Lower lobe of right lung (tissue), 2 donors: ENCODE results near the gene ATG5. TPM values are rescaled to one million over a fixed set of nuclear protein-coding genes. Genes with fewer than 3 reads are reported as not detected.

ENCODE experiments used
- ATAC-seq, 2 donors: fragments of 200-7000 bp; cut with Tn5 transposase; one replicate each; pipeline ENCODE4 v1.9.1; 2020 to 2022; ENCODE audit warnings: mild to moderate bottlenecking in 2 of 2, moderate library complexity in 2 of 2
- DNase-seq: peaks from one replicate; pipeline ENCODE4 v3.0.0-alpha.2; 2020
- H3K27ac ChIP-seq: fragments of 200-600 bp; one replicate; pipeline ENCODE4 v1.8.0; 2022
- H3K27me3 ChIP-seq: fragments of 200-600 bp; one replicate; pipeline ENCODE4 v1.8.0; 2022; ENCODE audit warnings: low read depth
- H3K36me3 ChIP-seq: fragments of 200-600 bp; one replicate; pipeline ENCODE4 v1.8.0; 2022; ENCODE audit warnings: mild to moderate bottlenecking
- H3K4me1 ChIP-seq: fragments of 200-600 bp; one replicate; pipeline ENCODE4 v1.8.0; 2022
- H3K4me3 ChIP-seq: fragments of 200-600 bp; one replicate; pipeline ENCODE4 v1.8.0; 2022; ENCODE audit warnings: mild to moderate bottlenecking
- H3K9me3 ChIP-seq: fragments of 200-600 bp; one replicate; pipeline ENCODE4 v1.8.0; 2022
- CTCF ChIP-seq: fragments of 200-600 bp; IDR thresholded peaks from one replicate; pipeline ENCODE4 v1.8.0; 2022; ENCODE audit warnings: antibody characterized with exemption, mild to moderate bottlenecking
- intact Hi-C: fragments of 100-400 bp; cut with DNase I; formaldehyde crosslinking; loops from one replicate; pipeline ENCODE4 v1.11.0; 2022
- total RNA-seq: library from RNA; stranded (reverse); fragmentation: NEBNext Ultra II Directional; extraction: Animal tissue kit (Norgen Biotek cat#: 25700); gene quantifications from one replicate; pipeline ENCODE4 v1.2.1, GENCODE V29; 2021
- donor health status: DM: no; HTN: yes; CAD: no; lungs with severe emphysema.

Gene ATG5
- total RNA-seq, 1 donor from 2014 or later, result 33.6 TPM

GRCh38 chr6:106249658-106250057 lies 75.9 kb downstream of the ATG5 start:
- Histone ChIP-seq H3K27me3 (no peaks in the 10 kb centered on the region), H3K27ac (no peak overlapping the region), H3K4me1 (no peaks in the 10 kb centered on the region), H3K4me3 (no peak overlapping the region), H3K9me3 (no peaks in the 10 kb centered on the region), H3K36me3 (peaks cover 15% of the 10 kb centered on the region)
- no peak for TF ChIP-seq CTCF
- DNase-seq, result no peak
- intact Hi-C loops, result no loop called here
- ATAC-seq, result no peak

GRCh38 chr6:106247733-106248132 lies 77.8 kb downstream of the ATG5 start:
- no peak for TF ChIP-seq CTCF
- Histone ChIP-seq H3K9me3 (no peaks in the 10 kb centered on the region), H3K36me3 (peaks cover 19% of the 10 kb centered on the region), H3K4me1 (no peaks in the 10 kb centered on the region), H3K27me3 (no peaks in the 10 kb centered on the region), H3K27ac (no peak overlapping the region), H3K4me3 (no peak overlapping the region)
- intact Hi-C loops, result no loop called here
- DNase-seq (no peak), ATAC-seq (peak in 1 of 2 donors; percentile 16)

DNA sequence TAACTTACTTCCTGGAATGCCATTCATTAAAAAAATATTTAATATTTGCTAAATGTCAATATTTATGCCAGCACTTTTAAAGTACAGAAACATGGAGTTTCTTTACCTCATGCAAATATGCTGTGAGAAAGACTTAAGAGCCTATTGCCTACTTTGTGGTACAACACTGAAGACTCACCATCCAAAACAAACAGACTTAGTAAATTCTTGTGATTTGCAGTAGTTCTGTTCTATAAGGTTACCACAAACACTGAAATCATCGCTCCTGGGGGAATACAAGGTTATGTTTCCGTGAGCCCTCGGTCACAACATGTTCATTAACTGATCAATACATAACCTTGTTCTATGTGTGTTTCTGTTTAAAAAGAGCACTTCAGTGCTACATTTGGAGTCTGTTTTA lies 78.3 kb downstream of the ATG5 start:
- H3K4me1 ChIP-seq, result no peaks in the 10 kb centered on the region
- TF ChIP-seq CTCF, result no peak
- H3K36me3 ChIP-seq, result peaks cover 19% of the 10 kb centered on the region
- H3K27ac ChIP-seq, result no peak overlapping the region
- DNase-seq, result no peak
- no peaks in the 10 kb centered on the region for H3K9me3 ChIP-seq
- H3K4me3 ChIP-seq, result no peak overlapping the region
- intact Hi-C loops, result no loop called here
- no peaks in the 10 kb centered on the region for H3K27me3 ChIP-seq
- ATAC-seq, result peak in 1 of 2 donors; percentile 81

GRCh38 chr6:106244931-106245330 lies 80.6 kb downstream of the ATG5 start:
- intact Hi-C loops, result no loop called here
- Histone ChIP-seq H3K27me3 (no peaks in the 10 kb centered on the region), H3K27ac (no peak overlapping the region), H3K36me3 (peaks cover 19% of the 10 kb centered on the region), H3K4me1 (no peaks in the 10 kb centered on the region), H3K9me3 (no peaks in the 10 kb centered on the region), H3K4me3 (no peak overlapping the region)
- DNase-seq, result no peak
- no peak for ATAC-seq
- no peak for TF ChIP-seq CTCF

GRCh38 chr6:106244521-106244920 lies 81.0 kb downstream of the ATG5 start:
- DNase-seq (no peak), ATAC-seq (no peak)
- no peaks in the 10 kb centered on the region for H3K4me1 ChIP-seq
- peaks cover 19% of the 10 kb centered on the region for H3K36me3 ChIP-seq
- H3K9me3 ChIP-seq, result no peaks in the 10 kb centered on the region
- no peak for TF ChIP-seq CTCF
- intact Hi-C loops, result no loop called here
- H3K27me3 ChIP-seq, result no peaks in the 10 kb centered on the region
- no peak overlapping the region for H3K27ac ChIP-seq
- H3K4me3 ChIP-seq, result no peak overlapping the region

DNA sequence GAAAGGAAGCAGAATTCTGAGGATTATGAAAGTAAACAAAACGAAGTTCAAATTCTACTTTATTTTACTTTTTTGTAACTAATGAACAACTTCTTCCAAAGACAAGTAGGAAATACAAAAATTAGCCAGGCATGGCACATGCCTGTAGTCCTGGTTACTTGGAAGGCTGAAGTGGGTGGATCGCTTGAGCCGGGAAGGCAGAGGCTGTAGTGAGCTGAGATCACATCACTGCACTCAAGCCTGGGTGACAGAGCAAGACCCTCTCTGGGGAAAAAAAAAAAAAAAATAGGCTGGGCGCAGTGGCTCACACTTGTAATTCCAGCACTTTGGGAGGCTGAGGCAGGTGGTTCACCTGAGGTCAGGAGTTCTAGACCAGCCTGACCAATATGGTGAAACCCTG lies 82.3 kb downstream of the ATG5 start:
- no peak overlapping the region for H3K27ac ChIP-seq

More for the DNA sequence above, 82.3 kb downstream of the ATG5 start:
- Histone ChIP-seq H3K27me3 (no peaks in the 10 kb centered on the region), H3K4me3 (no peak overlapping the region), H3K36me3 (peaks cover 19% of the 10 kb centered on the region), H3K9me3 (no peaks in the 10 kb centered on the region), H3K4me1 (no peaks in the 10 kb centered on the region)
- ATAC-seq, result no peak
- no peak for DNase-seq
- TF ChIP-seq CTCF, result no peak
- intact Hi-C loops, result no loop called here
